ENCODE results near the gene FCHSD2.

Gene FCHSD2

DNA sequence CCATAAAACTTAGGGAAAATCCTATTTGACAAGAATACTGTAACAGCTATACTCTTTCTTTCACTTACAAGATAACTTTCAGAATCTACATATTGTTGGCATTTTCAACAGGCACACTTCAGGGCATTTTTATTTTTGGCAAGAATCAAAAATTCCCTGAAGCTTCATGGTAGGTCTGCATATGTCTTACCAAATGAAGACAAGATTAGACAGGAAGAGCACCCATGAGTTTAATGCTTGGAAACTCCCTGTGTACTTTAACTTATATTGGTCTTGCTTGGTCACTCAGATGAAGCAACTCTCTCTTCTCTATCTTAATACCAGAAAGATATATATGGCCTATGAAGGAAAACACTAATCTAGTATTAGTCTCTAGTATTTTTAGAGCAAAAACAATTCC is 190.2 kb downstream of the FCHSD2 start:
- Histone ChIP-seq H3K9me2 (ENCODE audit: low read depth, low read length) (no peaks in the 10 kb centered on the region), H3K36me3 (ENCODE audit: insufficient read depth, low read length) (peaks cover 10% of the 10 kb centered on the region), H3K9me3 (ENCODE audit: low read length) (no peaks in the 10 kb centered on the region), H3K9ac (ENCODE audit: low read length) (no peak overlapping the region), H3K27ac (ENCODE audit: low read depth, low read length, poor library complexity, severe bottlenecking) (peak overlapping the region; percentile 42), H4K20me1 (ENCODE audit: insufficient read depth, low read length) (no peaks in the 10 kb centered on the region), H3K79me2 (ENCODE audit: insufficient read depth, low read length) (0 out of 2 replicates have a peak, but pooled peaks cover 5% of the 10 kb centered on the region), H3K27me3 (ENCODE audit: insufficient read depth, low read length) (no peaks in the 10 kb centered on the region), H3K4me1 (ENCODE audit: insufficient read depth, low read length, severe bottlenecking) (peaks cover 21% of the 10 kb centered on the region), H3F3A (ENCODE audit: insufficient read depth, low read length) (no peaks in the 10 kb centered on the region), H3K4me2 (ENCODE audit: low read length) (peak overlapping the region; percentile 16; the same call in 1 of the 2 replicates), H3K4me3 (ENCODE audit: low read depth, low read length, poor library complexity, severe bottlenecking) (no peak overlapping the region), H2AFZ (ENCODE audit: low read length) (no peak overlapping the region)
- TF ChIP-seq CTCF (IDR thresholded peaks at IDR 0.05; ENCODE audit: low read length) = no peak

- H4K20me1 ChIP-seq (ENCODE audit: insufficient read depth, low read length) = no peaks in the 10 kb centered on the region
- H3K9me2 ChIP-seq (ENCODE audit: low read depth, low read length) = no peaks in the 10 kb centered on the region
- no peaks in the 10 kb centered on the region for H3F3A ChIP-seq (ENCODE audit: insufficient read depth, low read length)
- no peaks in the 10 kb centered on the region for H3K9me3 ChIP-seq (ENCODE audit: low read length)
- no peaks in the 10 kb centered on the region for H3K27me3 ChIP-seq (ENCODE audit: insufficient read depth, low read length)
- no peak overlapping the region for H3K9ac ChIP-seq (ENCODE audit: low read length)
- H2AFZ ChIP-seq (ENCODE audit: low read length) = no peak overlapping the region
- peaks cover 21% of the 10 kb centered on the region for H3K4me1 ChIP-seq (ENCODE audit: insufficient read depth, low read length, severe bottlenecking)
- H3K36me3 ChIP-seq (ENCODE audit: insufficient read depth, low read length) = peaks cover 15% of the 10 kb centered on the region
- no peak overlapping the region for H3K4me2 ChIP-seq (ENCODE audit: low read length)
- H3K79me2 ChIP-seq (ENCODE audit: insufficient read depth, low read length) = 0 out of 2 replicates have a peak, but pooled peaks cover 5% of the 10 kb centered on the region
- H3K27ac ChIP-seq (ENCODE audit: low read depth, low read length, poor library complexity, severe bottlenecking) = peak overlapping the region; percentile 42
- TF ChIP-seq EZH2 (IDR thresholded peaks at IDR 0.05; ENCODE audit: borderline replicate concordance, low read length) (no peak), CTCF (IDR thresholded peaks at IDR 0.05; ENCODE audit: low read length) (no peak)
- no peak overlapping the region for H3K4me3 ChIP-seq (ENCODE audit: low read depth, low read length, poor library complexity, severe bottlenecking)
Observed at GRCh38 chr11:72951193-72951592, 190.9 kb downstream of the FCHSD2 start.

DNA sequence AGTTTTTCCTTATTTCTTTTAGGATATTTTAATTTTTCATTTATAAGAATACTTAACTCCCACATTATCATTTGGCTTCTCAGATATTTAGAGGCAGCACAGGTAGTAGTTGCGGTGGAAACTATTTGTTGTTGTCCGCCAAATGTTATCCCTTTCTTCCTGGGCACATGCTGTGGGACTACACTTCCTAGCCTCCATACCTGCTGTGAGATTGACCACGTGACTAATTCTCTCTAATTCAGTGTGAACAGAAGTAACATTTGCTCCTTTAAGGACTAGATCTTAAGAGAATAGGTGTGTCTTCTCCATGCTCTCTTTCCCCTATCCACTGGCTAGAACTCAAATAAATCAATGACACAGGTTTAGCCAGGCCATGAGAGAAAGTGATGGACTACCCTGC is 191.4 kb downstream of the FCHSD2 start:
- no peak overlapping the region for H3K27ac ChIP-seq (ENCODE audit: low read depth, low read length, poor library complexity, severe bottlenecking)
- no peaks in the 10 kb centered on the region for H3F3A ChIP-seq (ENCODE audit: insufficient read depth, low read length)
- H4K20me1 ChIP-seq (ENCODE audit: insufficient read depth, low read length) = no peaks in the 10 kb centered on the region
- no peaks in the 10 kb centered on the region for H3K27me3 ChIP-seq (ENCODE audit: insufficient read depth, low read length)
- H3K4me3 ChIP-seq (ENCODE audit: low read depth, low read length, poor library complexity, severe bottlenecking) = no peak overlapping the region
- no peak overlapping the region for H3K4me2 ChIP-seq (ENCODE audit: low read length)
- no peaks in the 10 kb centered on the region for H3K9me3 ChIP-seq (ENCODE audit: low read length)
- no peak overlapping the region for H3K9ac ChIP-seq (ENCODE audit: low read length)
- peaks cover 15% of the 10 kb centered on the region for H3K36me3 ChIP-seq (ENCODE audit: insufficient read depth, low read length)
- no peak for TF ChIP-seq EZH2 (IDR thresholded peaks at IDR 0.05; ENCODE audit: borderline replicate concordance, low read length)
- TF ChIP-seq CTCF (IDR thresholded peaks at IDR 0.05; ENCODE audit: low read length) = no peak
- H3K9me2 ChIP-seq (ENCODE audit: low read depth, low read length) = no peaks in the 10 kb centered on the region
- H3K79me2 ChIP-seq (ENCODE audit: insufficient read depth, low read length) = 0 out of 2 replicates have a peak, but pooled peaks cover 5% of the 10 kb centered on the region
- H3K4me1 ChIP-seq (ENCODE audit: insufficient read depth, low read length, severe bottlenecking) = peaks cover 21% of the 10 kb centered on the region
- H2AFZ ChIP-seq (ENCODE audit: low read length) = no peak overlapping the region

Measured in OCI-LY1 (cell line).